HG03439 (cell line): Measurements from ENCODE around the gene CRISPLD2.

Experiments
- ATAC-seq: cut with Tn5 transposase; IDR thresholded peaks from one replicate; pipeline ENCODE4 v1.9.1; 2021; ENCODE audit warnings: mild to moderate bottlenecking, moderate library complexity; ENCODE audit not compliant: unreplicated experiment

Gene CRISPLD2

GRCh38 chr16:84881702-84882521, 62.1 kb downstream of the CRISPLD2 start:
- ATAC-seq: no peak

GRCh38 chr16:84883301-84883700, 63.5 kb downstream of the CRISPLD2 start:
- no peak for ATAC-seq

- no peak for ATAC-seq
Measured at GRCh38 chr16:84884246-84884595, 64.4 kb downstream of the CRISPLD2 start.

- ATAC-seq: no peak
Measured at GRCh38 chr16:84884596-84885341, 65.0 kb downstream of the CRISPLD2 start.

GRCh38 chr16:84885342-84885910, 65.6 kb downstream of the CRISPLD2 start:
- ATAC-seq: no peak

- no peak for ATAC-seq
Measured at GRCh38 chr16:84886497-84887090, 66.8 kb downstream of the CRISPLD2 start.

GRCh38 chr16:84887207-84887606, 67.4 kb downstream of the CRISPLD2 start:
- ATAC-seq: no peak

GRCh38 chr16:84888450-84888849, 68.7 kb downstream of the CRISPLD2 start:
- no peak for ATAC-seq

- ATAC-seq: no peak
Measured at GRCh38 chr16:84889066-84889465, 69.3 kb downstream of the CRISPLD2 start.

GRCh38 chr16:84890427-84890826, 70.6 kb downstream of the CRISPLD2 start:
- no peak for ATAC-seq

GRCh38 chr16:84891149-84891795, 71.5 kb downstream of the CRISPLD2 start:
- no peak for ATAC-seq

- ATAC-seq: no peak
Measured at GRCh38 chr16:84892097-84892496, 72.3 kb downstream of the CRISPLD2 start.

GRCh38 chr16:84893467-84893848, 73.7 kb downstream of the CRISPLD2 start:
- ATAC-seq: no peak

GRCh38 chr16:84893849-84894599, 74.2 kb downstream of the CRISPLD2 start:
- ATAC-seq: no peak

GRCh38 chr16:84895016-84895415, 75.2 kb downstream of the CRISPLD2 start:
- ATAC-seq: no peak

- no peak for ATAC-seq
Measured at GRCh38 chr16:84896847-84897246, 77.1 kb downstream of the CRISPLD2 start.

GRCh38 chr16:84897911-84898377, 78.2 kb downstream of the CRISPLD2 start:
- ATAC-seq: no peak

- ATAC-seq: no peak
Measured at GRCh38 chr16:84898447-84898846, 78.7 kb downstream of the CRISPLD2 start.

GRCh38 chr16:84899414-84899813, 79.6 kb downstream of the CRISPLD2 start:
- no peak for ATAC-seq

- ATAC-seq: no peak
Measured at GRCh38 chr16:84905965-84906460, 86.2 kb downstream of the CRISPLD2 start.
